HG02798 (cell line): ENCODE data around the gene ITIH5.
"Not testable (repeated sequence)": the region's sequence is repeated elsewhere in the genome, so short reads cannot be mapped to it uniquely, and the experiment has no call there.

Experiments
- ATAC-seq: cut with Tn5 transposase; IDR thresholded peaks from one replicate; pipeline ENCODE4 v1.9.1; 2021; ENCODE audit warnings: mild to moderate bottlenecking; ENCODE audit not compliant: unreplicated experiment, poor library complexity

Gene ITIH5

DNA sequence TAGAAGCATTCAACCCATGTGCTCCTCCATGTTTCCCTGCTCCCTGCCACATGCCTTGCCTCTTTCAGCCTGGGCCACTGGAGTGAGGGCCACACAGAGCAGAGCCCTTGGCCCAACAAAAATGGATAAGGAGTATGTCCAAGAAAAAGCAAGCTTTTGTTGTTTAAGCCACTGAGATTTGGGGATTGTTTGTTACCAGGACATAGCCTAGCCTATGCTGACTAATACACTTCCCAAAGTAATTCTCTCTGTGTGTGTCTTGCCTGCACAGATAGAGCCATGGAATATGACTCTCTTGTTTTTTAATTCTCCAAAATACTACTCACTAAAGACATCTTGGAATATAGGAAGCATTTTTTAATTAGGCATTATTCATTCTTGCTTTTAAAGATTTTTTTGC lies 22.8 kb upstream of the ITIH5 start:
- no peak for ATAC-seq

DNA sequence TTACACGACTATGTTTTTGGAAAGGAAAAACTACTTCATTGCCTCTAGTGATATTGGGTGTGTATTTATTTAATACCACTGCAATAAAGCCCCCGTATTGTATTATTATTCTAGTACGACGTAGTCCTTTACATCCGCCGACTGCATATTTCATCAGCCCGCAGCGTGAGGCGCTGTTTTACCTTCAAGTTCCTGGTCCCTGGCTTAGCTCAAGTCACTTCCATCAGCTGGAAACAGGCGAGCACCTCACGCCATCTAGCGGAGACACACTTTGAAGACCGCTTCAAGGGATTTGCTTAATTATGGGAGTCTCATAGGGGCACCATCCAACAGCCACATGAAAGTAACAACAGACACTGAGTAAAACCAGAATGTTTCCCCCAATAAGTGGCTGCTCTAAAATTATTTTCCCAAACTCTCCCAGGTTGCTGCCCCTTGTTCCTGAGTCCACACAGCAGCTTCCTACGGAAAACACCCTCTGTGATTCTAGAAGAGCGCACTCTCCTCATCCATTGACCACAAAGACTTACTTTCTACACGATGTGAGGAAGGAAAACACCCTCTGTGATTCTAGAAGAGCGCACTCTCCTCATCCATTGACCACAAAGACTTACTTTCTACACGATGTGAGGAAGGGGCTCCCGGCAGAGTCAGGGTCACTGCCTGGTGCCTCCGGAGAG lies 20.6 kb upstream of the ITIH5 start:
- peak; percentile 96 for ATAC-seq

DNA sequence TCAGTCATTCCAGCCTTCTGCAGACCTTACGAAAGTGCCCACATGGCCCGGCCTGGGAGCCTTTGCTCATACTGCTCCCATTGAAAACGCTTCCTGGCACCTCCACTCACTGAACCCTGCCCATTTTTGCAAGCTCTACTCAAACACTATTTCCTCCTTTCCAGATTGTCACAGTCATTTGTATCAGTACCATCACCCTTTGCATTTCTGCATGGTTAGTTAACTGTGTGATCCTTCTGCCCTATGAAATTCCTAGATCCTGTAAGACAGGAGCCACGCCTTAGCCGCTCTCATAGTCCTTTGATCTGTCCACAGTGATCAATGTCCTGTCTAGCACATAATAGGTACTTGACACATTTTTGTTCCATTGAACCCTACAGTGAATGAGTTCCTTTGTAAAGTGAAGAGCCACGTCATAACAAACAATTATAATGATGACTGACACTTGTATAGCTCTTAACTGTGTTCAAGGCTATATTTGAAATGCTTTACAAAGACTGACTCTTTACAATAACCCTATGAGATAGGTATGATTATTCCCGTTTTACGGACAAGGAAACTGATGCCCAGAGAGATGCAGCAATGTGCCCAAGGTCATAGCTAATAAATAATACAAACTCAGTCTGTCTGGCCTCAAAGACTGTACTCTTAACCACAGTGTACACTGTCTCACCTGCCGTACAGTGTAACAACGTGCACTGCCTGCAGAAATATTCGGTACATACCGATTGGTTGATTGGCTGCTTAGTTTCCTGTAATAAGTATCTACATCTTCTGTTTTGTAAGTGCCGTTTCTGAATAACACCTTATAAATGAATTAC lies 19.8 kb upstream of the ITIH5 start:
- no peak for ATAC-seq

DNA sequence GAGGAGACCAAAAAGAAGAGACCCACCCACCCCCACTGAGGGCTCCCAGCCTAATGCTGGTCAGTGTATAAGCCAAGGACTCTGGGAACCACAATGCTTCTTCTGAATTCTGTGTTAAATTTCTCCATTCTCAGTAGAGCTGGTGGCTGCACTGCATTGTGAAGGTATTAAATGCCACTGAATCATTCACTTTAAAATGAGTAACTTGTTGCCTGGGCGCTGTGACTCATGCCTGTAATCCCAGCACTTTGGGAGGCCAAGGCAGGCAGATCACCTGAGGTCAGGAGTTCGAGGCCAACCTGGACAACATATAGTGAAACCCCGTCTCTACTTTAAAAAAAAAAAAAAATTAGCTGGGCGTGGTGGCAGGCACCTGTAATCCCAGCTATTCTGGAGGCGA lies 13.3 kb upstream of the ITIH5 start:
- ATAC-seq, result not testable (repeated sequence)

DNA sequence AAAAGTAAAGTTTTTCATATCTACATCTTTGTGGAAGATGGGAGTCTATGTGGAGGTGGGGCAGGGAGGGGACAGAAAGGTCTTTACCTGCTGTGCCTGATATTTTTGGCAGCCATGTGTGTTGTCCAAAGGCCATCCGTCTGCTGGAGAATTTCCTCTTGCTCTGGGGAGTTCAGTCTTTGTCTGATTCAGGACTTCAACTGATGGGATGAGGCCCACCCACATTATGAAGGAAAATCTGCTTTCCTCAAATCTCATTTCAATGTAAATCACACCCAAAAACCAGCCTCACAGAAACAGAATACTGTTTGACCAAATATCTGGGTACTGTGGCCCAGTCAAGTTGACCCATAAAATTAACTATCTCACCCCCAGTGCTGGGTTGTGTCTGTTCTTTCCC lies 12.5 kb upstream of the ITIH5 start:
- ATAC-seq, result no peak

DNA sequence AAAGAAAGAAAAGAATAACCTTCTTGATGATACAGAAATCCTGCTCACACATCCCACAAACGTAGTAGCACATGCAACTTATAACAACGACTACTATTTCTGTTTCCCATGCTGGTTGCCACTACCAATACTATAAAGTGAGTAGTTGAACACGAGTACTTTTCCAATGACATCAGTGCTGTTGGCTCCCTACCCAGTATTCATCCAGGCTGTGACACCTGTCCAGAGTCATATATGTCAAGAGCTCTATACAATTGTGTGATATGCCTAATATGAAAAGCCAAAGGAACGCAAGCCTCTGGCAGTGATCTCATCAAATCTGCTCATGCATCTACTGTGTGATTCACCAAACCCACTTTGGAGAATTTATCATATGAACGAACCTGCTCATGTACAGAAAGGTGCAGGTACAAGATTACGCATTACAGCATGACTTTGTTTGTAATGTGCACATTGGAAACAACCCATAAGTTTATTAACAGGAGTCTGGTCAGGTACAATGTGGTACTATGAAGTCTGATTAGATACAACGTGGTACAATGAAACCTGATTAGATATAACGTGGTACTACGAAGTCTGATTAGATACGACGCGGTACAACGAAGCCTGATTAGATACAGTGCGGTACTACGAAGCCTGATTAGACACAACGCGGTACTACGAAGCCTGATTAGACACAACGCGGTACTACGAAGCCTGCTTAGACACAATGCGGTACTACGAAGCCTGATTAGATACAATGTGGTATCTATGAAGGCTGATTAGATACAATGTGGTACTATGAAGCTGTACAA lies 5.8 kb upstream of the ITIH5 start:
- no peak for ATAC-seq

DNA sequence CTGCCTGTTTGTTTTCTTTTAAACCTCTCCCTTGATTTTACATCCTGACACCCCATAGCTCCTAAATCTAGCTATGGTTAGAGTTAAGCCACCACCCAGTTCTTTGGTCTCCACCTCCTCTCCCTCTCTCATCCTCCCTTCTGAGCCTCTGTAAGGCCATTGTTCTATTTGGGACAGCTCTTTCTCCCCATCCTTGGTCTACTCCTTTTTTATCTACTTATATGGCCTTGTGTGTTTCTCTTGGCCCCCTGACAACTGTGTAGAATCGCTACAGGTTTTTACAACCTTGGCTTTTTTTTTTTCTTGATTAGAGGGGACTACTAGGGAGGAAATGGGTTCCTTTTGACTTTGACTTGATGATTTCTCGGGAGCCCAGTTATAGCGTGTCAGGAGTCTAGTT lies 3.4 kb upstream of the ITIH5 start:
- ATAC-seq, result no peak

DNA sequence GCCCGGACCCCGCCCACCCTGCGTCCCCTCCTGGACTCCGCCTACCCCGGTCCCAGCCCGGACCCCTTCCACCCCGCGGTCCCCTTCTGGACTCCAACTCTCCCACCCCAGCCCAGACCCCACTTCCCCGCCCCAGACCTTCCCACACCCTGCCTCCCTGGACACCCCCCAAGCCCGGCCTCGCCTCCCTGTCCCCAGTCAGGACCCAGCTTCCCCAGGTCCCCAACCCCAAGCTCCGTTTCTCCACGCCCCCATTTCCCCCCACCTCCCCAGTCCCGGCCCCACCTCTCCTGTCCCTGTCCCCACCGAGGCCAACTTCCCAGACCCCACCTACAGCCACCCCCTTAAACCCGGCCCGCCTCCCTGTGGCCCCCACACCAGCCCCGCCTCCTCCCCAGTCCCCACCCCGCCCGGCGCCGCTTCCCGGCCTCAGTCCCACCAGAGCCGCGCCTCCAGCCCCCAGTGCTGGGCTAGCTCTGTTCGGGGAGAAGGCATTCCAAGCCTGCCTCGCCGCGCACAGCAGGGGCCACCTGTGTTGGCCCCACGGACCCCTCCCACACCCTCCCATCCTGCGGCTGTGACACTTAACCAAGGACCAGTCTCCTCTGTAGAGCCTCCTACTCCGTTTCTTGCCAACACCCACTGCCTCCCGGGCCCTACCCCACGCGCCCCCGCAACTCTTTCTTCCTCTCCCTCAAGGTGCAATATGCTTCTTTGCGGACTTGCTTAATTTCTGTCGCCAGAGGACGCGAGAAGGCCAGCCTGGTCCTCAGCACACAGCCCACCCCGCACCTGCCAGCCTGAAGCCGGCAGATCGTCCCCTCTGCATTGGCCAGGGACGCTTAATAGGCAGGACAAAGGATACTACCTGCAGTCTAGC lies 736 bp upstream of the ITIH5 start:
- ATAC-seq, result no peak

DNA sequence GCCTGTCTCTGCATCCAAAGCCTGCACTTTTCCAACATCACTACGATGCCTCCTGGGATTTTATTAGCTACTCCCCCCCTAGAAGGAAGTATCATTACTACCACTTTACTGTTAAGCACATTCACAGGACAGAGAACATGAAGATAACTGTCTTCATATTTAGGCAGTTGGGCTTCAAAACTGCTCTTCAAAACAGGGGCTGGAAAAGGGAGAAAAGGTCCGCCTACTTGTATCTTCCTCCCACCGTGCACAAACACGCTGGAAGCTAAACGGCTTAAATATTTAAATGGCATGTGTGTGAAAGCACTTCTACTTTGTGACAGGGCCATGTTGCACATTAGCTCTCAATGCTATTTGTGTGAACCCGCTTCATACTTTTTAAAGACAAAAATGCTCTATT lies 999 bp downstream of the ITIH5 start:
- no peak for ATAC-seq

DNA sequence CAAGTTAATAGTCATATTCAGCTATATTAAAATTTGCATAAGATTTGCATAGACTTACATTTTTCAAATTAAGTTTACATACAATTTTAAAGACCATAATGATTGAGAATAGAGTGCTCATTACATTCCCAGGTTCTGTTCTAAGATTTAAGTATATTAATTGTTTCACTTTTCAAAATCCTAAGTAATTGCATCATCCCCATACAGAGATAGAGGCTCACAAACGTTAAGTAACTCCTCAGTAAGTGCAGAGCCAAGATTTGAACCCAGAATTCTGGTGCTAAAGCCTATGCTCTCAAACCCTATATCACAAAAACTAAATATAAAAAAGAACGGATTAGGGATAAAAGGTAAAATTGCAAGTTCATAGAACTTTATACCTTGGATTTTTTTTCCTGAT lies 2.1 kb downstream of the ITIH5 start:
- no peak for ATAC-seq

DNA sequence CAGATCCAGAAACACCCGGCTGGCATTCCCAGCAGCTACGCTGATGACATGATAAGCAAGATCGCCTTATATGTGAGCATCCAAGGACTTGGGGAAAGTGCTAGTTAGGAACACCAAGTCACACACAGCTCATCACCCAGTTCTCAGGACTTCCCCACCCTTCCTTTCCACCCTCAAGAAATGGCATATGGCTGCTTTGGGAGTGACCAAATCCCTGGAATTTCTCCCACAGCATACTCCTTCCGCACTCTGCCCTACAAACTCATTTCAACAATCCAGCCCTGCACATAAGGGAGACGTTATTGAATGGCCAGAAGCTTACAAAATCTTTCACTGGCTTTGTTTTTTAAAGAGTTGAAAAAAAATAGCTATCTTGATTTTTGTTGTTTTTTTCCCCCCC lies 4.2 kb downstream of the ITIH5 start:
- no peak for ATAC-seq

DNA sequence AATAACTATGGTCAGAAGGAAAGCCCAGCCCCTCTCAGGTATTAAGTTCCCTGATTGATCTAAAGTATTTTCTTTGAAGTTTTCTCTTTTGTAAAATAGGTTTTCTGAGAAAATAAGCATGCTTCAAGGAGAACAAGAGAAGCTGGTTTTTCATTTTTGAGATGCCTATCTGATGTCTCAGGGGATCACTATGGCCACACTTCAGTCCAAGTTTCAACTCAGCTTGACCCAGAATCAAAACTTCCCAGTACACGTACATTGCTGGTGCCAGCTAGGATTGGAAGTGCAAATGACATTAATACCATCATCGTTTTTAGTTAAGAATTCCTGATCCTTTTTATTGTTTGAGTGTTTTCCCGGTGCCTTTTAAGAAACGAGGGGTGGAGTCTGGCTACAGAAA lies 7.2 kb downstream of the ITIH5 start:
- ATAC-seq, result no peak

DNA sequence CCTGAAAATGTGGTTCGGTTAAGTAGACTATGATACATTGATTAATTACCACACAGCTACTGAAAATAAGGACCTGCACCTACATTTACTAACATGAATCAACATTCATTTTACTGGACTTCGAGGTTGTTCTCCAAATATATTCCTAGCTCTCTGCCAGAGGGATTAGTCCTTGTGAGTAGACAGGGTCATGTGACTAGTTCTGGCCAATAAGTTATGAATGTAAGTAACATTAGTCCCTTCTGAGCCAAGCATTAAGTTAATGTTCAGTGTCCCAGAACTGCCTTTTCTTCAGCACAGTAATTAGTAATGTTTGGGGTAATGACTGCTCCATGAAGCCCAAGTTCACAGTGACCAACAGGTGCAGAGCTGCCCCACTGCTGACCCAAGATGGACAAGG lies 9.2 kb downstream of the ITIH5 start:
- ATAC-seq, result no peak

DNA sequence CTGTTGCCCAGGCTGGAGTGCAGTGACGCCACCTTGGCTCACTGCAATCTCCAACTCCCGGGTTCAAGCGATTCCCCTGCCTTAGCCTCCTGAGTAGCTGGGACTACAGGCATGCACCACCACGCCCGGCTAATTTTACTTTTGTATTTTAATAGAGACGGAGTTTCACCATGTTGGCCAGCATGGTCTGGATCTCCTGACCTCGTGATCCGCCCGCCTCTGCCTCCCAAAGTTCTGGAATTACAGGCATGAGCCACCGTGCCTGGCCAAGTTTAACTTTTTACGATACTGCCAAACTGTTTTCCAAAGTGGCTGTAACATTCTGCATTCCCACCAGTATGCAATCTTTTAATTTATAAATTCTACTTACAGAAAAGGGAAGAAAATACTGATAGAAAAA lies 9.7 kb downstream of the ITIH5 start:
- ATAC-seq, result not testable (repeated sequence)

DNA sequence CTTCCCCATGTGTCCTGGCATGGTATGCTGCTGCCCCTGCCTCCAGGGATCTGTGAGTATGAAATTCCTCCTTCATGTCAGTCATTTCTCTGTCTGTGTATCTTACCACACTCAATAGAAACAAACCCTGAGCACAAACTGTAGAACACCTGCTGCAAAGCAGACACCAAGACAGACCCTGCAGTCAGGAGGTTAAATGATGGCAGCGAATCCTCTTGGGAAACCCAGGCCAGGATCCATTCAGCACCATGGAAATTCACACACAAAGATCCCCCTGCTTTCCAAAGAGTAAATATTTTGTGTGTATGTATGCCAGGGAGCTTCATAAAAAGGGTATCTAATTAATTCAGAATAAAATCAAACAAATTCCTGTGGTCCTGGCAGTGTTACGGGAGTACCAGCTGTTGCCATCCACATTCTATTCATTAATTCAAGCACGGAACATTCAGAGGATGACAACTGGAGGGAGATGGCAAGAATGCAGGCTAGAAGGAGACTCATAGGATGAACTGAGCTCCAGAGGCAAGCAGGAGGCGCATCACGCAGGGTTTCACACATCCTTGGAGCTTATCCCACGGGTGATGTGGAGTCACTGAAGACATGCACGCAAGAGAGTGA lies 14.8 kb downstream of the ITIH5 start:
- ATAC-seq, result no peak

DNA sequence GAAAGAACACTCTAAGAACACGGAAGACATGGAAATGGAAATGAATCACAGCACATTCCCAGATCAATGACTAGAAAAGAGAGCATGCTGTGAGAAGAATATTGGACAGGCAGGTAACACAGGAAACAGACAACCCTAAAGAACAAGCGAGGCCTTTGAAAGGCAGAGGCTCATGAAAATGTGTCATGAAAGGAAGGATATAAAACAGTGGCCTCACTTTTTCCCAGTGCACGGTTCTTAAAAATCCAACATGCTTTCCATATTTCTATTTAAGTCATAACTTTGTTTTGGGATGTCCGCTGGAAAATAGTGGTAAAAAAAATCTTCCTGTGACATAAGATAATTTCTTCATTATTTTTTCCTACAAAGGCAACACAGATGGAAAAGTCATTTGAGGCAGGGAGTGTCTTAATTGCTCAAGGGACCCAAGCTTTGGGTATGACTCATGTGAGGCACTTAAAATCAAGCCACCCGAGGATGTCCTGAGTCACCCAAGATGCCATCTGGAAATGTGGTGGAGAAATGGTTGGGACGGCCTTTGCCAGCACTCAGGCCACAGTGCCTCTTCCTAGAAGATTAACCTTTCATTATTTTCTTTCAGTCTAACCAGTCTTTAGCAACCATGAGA lies 17.0 kb downstream of the ITIH5 start:
- ATAC-seq, result no peak

DNA sequence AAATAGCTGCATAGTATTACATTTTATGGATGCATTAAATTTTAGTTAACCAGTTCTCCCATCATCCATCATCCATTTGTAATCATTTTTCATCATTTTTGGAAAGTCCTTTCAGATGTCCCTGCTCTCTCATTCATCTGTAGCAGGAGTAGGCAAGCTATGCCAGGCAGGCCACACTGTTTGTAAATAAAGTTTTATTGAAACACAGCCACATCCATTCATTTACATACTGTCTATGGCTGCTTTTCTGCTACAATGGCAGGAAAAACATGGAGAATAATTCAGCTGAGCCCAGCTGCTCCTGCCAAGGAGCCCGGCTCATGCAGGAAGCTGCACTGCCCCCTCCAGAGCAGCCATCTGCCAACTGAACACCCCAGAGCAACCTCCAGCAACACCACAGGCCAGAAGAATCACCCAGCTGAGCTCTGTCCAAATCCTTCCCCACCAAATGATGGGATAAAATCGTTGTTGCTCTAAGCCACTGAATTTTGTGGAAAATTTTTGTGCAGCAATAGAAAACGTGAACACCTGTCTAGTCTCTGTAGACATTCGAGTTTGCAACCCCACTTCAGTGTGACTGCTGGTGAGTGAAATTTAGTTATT lies 19.6 kb downstream of the ITIH5 start:
- ATAC-seq, result no peak

DNA sequence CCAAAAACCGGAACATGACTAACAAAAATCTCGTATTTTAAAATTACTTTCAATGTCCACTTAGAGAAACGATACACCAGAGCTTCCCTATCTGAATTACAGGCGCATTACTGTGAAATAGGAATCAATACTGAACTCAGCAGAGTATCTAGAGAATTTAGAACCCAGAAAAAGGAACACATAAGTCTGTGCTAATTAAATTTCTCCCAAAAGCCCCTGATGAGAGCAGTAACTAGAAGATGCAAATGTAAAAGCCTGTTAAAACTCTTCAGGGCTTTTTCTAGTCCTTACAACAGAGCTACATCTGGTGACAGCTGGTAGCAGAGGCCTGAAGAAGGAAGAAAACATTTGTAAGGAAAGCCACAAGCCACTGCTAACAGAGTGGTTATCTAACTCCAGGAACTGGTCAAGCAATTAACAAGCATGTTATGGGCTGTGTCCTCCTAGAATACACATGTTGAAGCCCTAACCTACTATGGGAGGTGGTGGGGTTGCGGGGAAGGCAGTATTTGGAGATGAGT lies 24.2 kb downstream of the ITIH5 start:
- no peak for ATAC-seq
